H1 (cell line): ENCODE data around the gene CDYL. TPM values are rescaled to one million over a fixed set of nuclear protein-coding genes. Genes with fewer than 3 reads are reported as not detected.

Source experiments
- CTCF ChIA-PET: fragments of 300-600 bp; sonication (Branson Sonifier 250); formaldehyde crosslinking; loops from one replicate; lab custom pipeline; 2021; ENCODE audit not compliant: partially characterized antibody; lab: Charles Lee
- POLR2A ChIA-PET: fragments of 300-600 bp; sonication (Branson Sonifier 250); formaldehyde crosslinking; loops from one replicate; lab custom pipeline; 2021; ENCODE audit warnings: inconsistent platforms; ENCODE audit not compliant: partially characterized antibody; lab: Charles Lee
- DNase-seq, 2 experiments: peaks; one replicate each; pipeline versions ENCODE4 v3.0.0 to v3.0.0-alpha.2; 2010 to 2022; ENCODE audit warnings: low spot score in 2 of 2, low read depth in 1 of 2, mixed read lengths in 1 of 2
- FAIRE-seq: peaks from 2 replicates; lab custom pipeline; 2011; peaks lifted over from hg19 to GRCh38; lab: Jason Lieb, UNC
- H2AFZ ChIP-seq: 2 replicates; pipeline ENCODE4 v1.8.1; 2012; ENCODE audit warnings: low read length, inconsistent platforms
- H2AK5ac ChIP-seq: 2 replicates; pipeline ENCODE4 v1.6.1; 2013; ENCODE audit warnings: low read depth, low read length
- H2BK120ac ChIP-seq: replicated peaks from 2 replicates; pipeline ENCODE3; 2013; ENCODE audit warnings: low read depth, low read length, inconsistent platforms
- H2BK12ac ChIP-seq: 2 replicates; pipeline ENCODE4 v1.6.1; 2013; ENCODE audit warnings: low read depth, low read length
- H2BK15ac ChIP-seq: 2 replicates; pipeline ENCODE4 v1.6.1; 2013; ENCODE audit warnings: low read length
- H2BK20ac ChIP-seq: 2 replicates; pipeline ENCODE4 v1.6.1; 2013; ENCODE audit warnings: low read length
- H2BK5ac ChIP-seq: 2 replicates; pipeline ENCODE4 v1.6.1; 2013; ENCODE audit warnings: low read depth, low read length
- H3K14ac ChIP-seq: 2 replicates; pipeline ENCODE4 v1.6.1; 2013; ENCODE audit warnings: inconsistent platforms; ENCODE audit not compliant: insufficient read length
- H3K18ac ChIP-seq: 2 replicates; pipeline ENCODE4 v1.6.1; 2013; ENCODE audit warnings: low read length; ENCODE audit errors: extremely low read depth
- H3K23ac ChIP-seq: 2 replicates; pipeline ENCODE4 v1.6.1; 2013; ENCODE audit warnings: inconsistent platforms; ENCODE audit not compliant: insufficient read length
- H3K23me2 ChIP-seq: 2 replicates; pipeline ENCODE4 v1.6.1; 2013; ENCODE audit warnings: low read depth, low read length
- H3K27ac ChIP-seq: 2 replicates; pipeline ENCODE4 v1.6.1; 2011; ENCODE audit warnings: low read depth, low read length, inconsistent platforms
- H3K27me3 ChIP-seq, 4 experiments: replicated peaks in 1 of 4; 1 replicate in 1 of 4; 2 replicates in 3 of 4; pipeline versions ENCODE4 v1.6.1 to v1.8.1; 2011 to 2013; ENCODE audit warnings: low read length in 3 of 4, mild to moderate bottlenecking in 3 of 4, inconsistent platforms in 2 of 4, mixed read lengths in 2 of 4, moderate library complexity in 1 of 4; ENCODE audit not compliant: control insufficient read depth in 3 of 4, insufficient read depth in 3 of 4; ENCODE audit errors: extremely low read depth in 1 of 4
- H3K36me3 ChIP-seq, 4 experiments: 2 replicates each; pipeline versions ENCODE4 v1.6.1 to v1.8.1; 2011 to 2013; ENCODE audit warnings: mild to moderate bottlenecking in 4 of 4, low read length in 3 of 4, moderate library complexity in 2 of 4, control low read depth in 1 of 4, inconsistent platforms in 1 of 4; ENCODE audit not compliant: insufficient read depth in 4 of 4, control insufficient read depth in 2 of 4
- H3K4ac ChIP-seq: replicated peaks from 2 replicates; pipeline ENCODE3; 2013; ENCODE audit warnings: low read length, low read depth, mixed read lengths, inconsistent platforms; ENCODE audit not compliant: insufficient read length
- H3K4me1 ChIP-seq, 4 experiments: replicated peaks in 1 of 4; 1 replicate in 1 of 4; 2 replicates in 3 of 4; pipeline versions ENCODE4 v1.6.1 to v1.8.1; 2011 to 2013; ENCODE audit warnings: low read length in 3 of 4, inconsistent platforms in 2 of 4, mixed read lengths in 1 of 4; ENCODE audit not compliant: insufficient read depth in 4 of 4, control insufficient read depth in 3 of 4
- H3K4me2 ChIP-seq, 2 experiments: 2 replicates each; pipeline versions ENCODE4 v1.6.1 to v1.8.1; 2011 to 2013; ENCODE audit warnings: low read depth in 2 of 2, low read length in 2 of 2, control low read depth in 1 of 2, inconsistent platforms in 1 of 2, mild to moderate bottlenecking in 1 of 2; ENCODE audit not compliant: insufficient read depth in 1 of 2
- H3K4me3 ChIP-seq, 4 experiments: fragments of 200-600, 300-600 bp in 1 of 4; sonication (generic), shearing (Covaris generic), sonication (Bioruptor Twin) in 1 of 4; 2 replicates each; pipeline versions ENCODE4 v1.5.1 to v1.8.1; 2011 to 2016; ENCODE audit warnings: low read length in 4 of 4, low read depth in 3 of 4, control low read depth in 2 of 4, inconsistent platforms in 2 of 4, mild to moderate bottlenecking in 2 of 4, mixed read lengths in 1 of 4, moderate library complexity in 1 of 4; ENCODE audit not compliant: insufficient read depth in 2 of 4; ENCODE audit errors: extremely low read depth in 1 of 4
- H3K56ac ChIP-seq: replicated peaks from 2 replicates; pipeline ENCODE3; 2013; ENCODE audit warnings: low read depth, mild to moderate bottlenecking, mixed read lengths, low read length, inconsistent platforms; ENCODE audit not compliant: insufficient read length
- H3K79me1 ChIP-seq: 2 replicates; pipeline ENCODE4 v1.6.1; 2013; ENCODE audit warnings: low read depth, low read length, control low read depth
- H3K79me2 ChIP-seq, 2 experiments: 2 replicates each; pipeline versions ENCODE4 v1.6.1 to v1.8.1; 2012 to 2013; ENCODE audit warnings: low read length in 2 of 2, mild to moderate bottlenecking in 2 of 2, inconsistent platforms in 1 of 2; ENCODE audit not compliant: insufficient read depth in 2 of 2, control insufficient read depth in 1 of 2
- H3K9ac ChIP-seq, 4 experiments: replicated peaks in 1 of 4; 1 replicate in 1 of 4; 2 replicates in 3 of 4; pipeline versions ENCODE4 v1.6.1 to v1.8.1; 2011 to 2013; ENCODE audit warnings: low read depth in 3 of 4, low read length in 3 of 4, control low read depth in 2 of 4, mild to moderate bottlenecking in 2 of 4, moderate library complexity in 2 of 4, inconsistent platforms in 1 of 4; ENCODE audit errors: extremely low read depth in 1 of 4
- H3K9me3 ChIP-seq, 2 experiments: 2 replicates each; pipeline versions ENCODE4 v1.6.1 to v1.8.1; 2012 to 2013; ENCODE audit warnings: mild to moderate bottlenecking in 2 of 2, moderate library complexity in 2 of 2, control low read depth in 1 of 2, inconsistent platforms in 1 of 2, low read depth in 1 of 2, low read length in 1 of 2, mixed read lengths in 1 of 2; ENCODE audit not compliant: insufficient read depth in 2 of 2
- H4K20me1 ChIP-seq, 2 experiments: replicated peaks in 1 of 2; 2 replicates each; pipeline versions ENCODE3 to v1.8.1; 2011 to 2013; ENCODE audit warnings: inconsistent platforms in 2 of 2, low read length in 2 of 2, mild to moderate bottlenecking in 1 of 2; ENCODE audit not compliant: insufficient read depth in 2 of 2, control insufficient read depth in 1 of 2
- H4K5ac ChIP-seq: 2 replicates; pipeline ENCODE4 v1.6.1; 2013; ENCODE audit warnings: low read length, low read depth, mixed read lengths, inconsistent platforms; ENCODE audit not compliant: insufficient read length
- H4K8ac ChIP-seq: 2 replicates; pipeline ENCODE4 v1.8.0; 2013; ENCODE audit warnings: mild to moderate bottlenecking, moderate library complexity, low read length, inconsistent platforms; ENCODE audit not compliant: insufficient read depth; ENCODE audit errors: extremely low read depth
- H4K91ac ChIP-seq: replicated peaks from 2 replicates; pipeline ENCODE3; 2013; ENCODE audit warnings: low read length, mixed read lengths, inconsistent platforms; ENCODE audit not compliant: insufficient read length
- BACH1 ChIP-seq: IDR thresholded peaks from 2 replicates; pipeline ENCODE4 v1.6.1; 2012; ENCODE audit warnings: low read length, improper control_type of control experiment
- BRCA1 ChIP-seq: IDR thresholded peaks from 2 replicates; pipeline ENCODE4 v1.6.1; 2012; ENCODE audit warnings: low read depth, low read length, improper control_type of control experiment
- GABPA ChIP-seq: IDR thresholded peaks from 2 replicates; pipeline ENCODE4 v1.6.1; 2011; ENCODE audit warnings: mild to moderate bottlenecking, low read length, moderate library complexity, borderline replicate concordance; ENCODE audit not compliant: insufficient read depth
- GTF2F1 ChIP-seq: IDR thresholded peaks from 2 replicates; pipeline ENCODE4 v1.6.1; 2012; ENCODE audit warnings: low read depth, low read length, improper control_type of control experiment, borderline replicate concordance
- JUN ChIP-seq: IDR thresholded peaks from 2 replicates; pipeline ENCODE4 v1.6.1; 2011; ENCODE audit warnings: low read depth, mild to moderate bottlenecking, improper control_type of control experiment, low read length
- JUND ChIP-seq: IDR thresholded peaks from 2 replicates; pipeline ENCODE4 v1.6.1; 2011; ENCODE audit warnings: mild to moderate bottlenecking, improper control_type of control experiment, low read length
- POLR2A ChIP-seq, 2 experiments: IDR thresholded peaks; 1 replicate in 1 of 2; 2 replicates in 1 of 2; pipeline ENCODE4 v1.6.1; 2011; ENCODE audit warnings: low read depth in 2 of 2, low read length in 2 of 2, mild to moderate bottlenecking in 2 of 2; ENCODE audit errors: control extremely low read depth in 1 of 2
- RNF2 ChIP-seq: fragments of 200-900, 300-1000 bp; sonication (generic); IDR thresholded peaks from 2 replicates; pipeline ENCODE4 v1.7.1; 2016; ENCODE audit warnings: borderline replicate concordance, low read depth, mild to moderate bottlenecking, antibody characterized with exemption, low read length; ENCODE audit not compliant: poor library complexity, severe bottlenecking; ENCODE audit errors: missing control alignments
- SRF ChIP-seq: IDR thresholded peaks from 2 replicates; pipeline ENCODE4 v1.6.1; 2011; ENCODE audit warnings: mild to moderate bottlenecking, low read depth, low read length, moderate library complexity
- WGBS, 2 experiments: shearing (Covaris generic) in 1 of 2; methylation state at CpG; one replicate each; pipeline versions ENCODE4 v1.1.6 to v1.1.7; 2013 to 2015; ENCODE audit warnings: low lambda C conversion rate in 2 of 2, mixed read lengths in 2 of 2, inconsistent platforms in 1 of 2, low coverage in 1 of 2, missing lambda C conversion rate in 1 of 2; ENCODE audit not compliant: insufficient replicate concordance in 2 of 2, insufficient coverage in 1 of 2, insufficient read length in 1 of 2; ENCODE audit errors: extremely low coverage in 1 of 2, missing lambda C conversion rate in 1 of 2; 5-methylcytosine and 5-hydroxymethylcytosine counted together
- polyA plus RNA-seq, 7 experiments: library from polyadenylated mRNA; depleted of rRNA in 3 of 7; stranded (reverse) in 5 of 7; unstranded in 2 of 7; fragments of >200 nt in 5 of 7; fragments of 200-250 nt in 2 of 7; gene quantifications; 1 replicate in 5 of 7; 2 replicates in 1 of 7; 4 replicates in 1 of 7; pipeline versions ENCODE4 v1.2.1 to v1.2.3, GENCODE V29; 2011 to 2013; ENCODE audit warnings: missing spikeins in 2 of 7, mixed read lengths in 2 of 7
- total RNA-seq: library from RNA; stranded (reverse); fragmentation: NEBNext Ultra II Directional; extraction: Animal tissue kit (Norgen Biotek cat#: 25700); gene quantifications from 2 replicates; pipeline ENCODE4 v1.2.1, GENCODE V29; 2021
- TF ChIP-seq, protein P1 (sequence below): IDR thresholded peaks from 2 replicates; pipeline ENCODE4 v1.6.1; 2012; ENCODE audit warnings: inconsistent platforms

The CDYL gene
- total and polyA plus RNA-seq, 2 of the 8 experiments (the other 6 are each of a cell fraction or from before 2014, with no cell fraction given): 56.4 to 119 TPM

DNA sequence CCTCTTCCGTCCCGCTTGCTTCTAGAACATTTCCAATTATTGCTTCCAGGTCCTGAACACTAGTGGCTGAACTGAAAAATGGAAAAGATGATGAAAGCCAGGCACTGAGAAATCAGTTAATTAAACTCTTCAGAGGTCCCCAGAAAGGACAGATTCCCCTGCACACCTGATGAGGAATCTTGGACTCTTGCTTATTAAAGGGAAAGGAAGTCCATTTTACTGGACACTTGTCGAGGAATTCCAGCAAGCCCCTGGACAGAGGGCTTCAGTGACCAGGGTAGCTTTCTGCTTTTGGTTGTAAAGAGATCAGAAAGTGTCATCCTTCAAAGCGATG lies 47.8 kb upstream of the CDYL start:
- no peaks in the 10 kb centered on the region for H3K79me1 ChIP-seq
- H3K4me1 ChIP-seq: peaks cover 5 to 8% (median 7%) of the 10 kb centered on the region in 4 experiments
- CTCF ChIA-PET: interaction anchor here (0.7 to 1.2 kb wide), 2 partner anchors 131 to 690 kb away, joined by 3 read pairs; no protein-coding TSS in a partner anchor
- no peak overlapping the region for H3K4ac ChIP-seq
- H2BK15ac ChIP-seq: no peak overlapping the region
- no peak overlapping the region for H2BK120ac ChIP-seq
- H3K9ac ChIP-seq: no peak overlapping the region
- no peak for FAIRE-seq
- WGBS, 2 experiments: 90% methylated on average over 4 of the region's 4 CpGs; no CpG with 5 or more reads in 1 of the 2 experiments
- no peak overlapping the region for H2AFZ ChIP-seq
- no peaks in the 10 kb centered on the region for H4K20me1 ChIP-seq
- peak overlapping the region; percentile 68; the same call in 1 of the 2 replicates for H2BK12ac ChIP-seq
- DNase-seq: no peak
- H3K4me3 ChIP-seq: no peak overlapping the region
- H3K36me3 ChIP-seq: no peaks in the 10 kb centered on the region
- H3K4me2 ChIP-seq: no peak overlapping the region
- H4K91ac ChIP-seq: no peak overlapping the region
- H3K79me2 ChIP-seq: no peaks in the 10 kb centered on the region
- no peak overlapping the region for H4K8ac ChIP-seq
- H3K56ac ChIP-seq: no peak overlapping the region
- H3K18ac ChIP-seq: no peak overlapping the region
- H4K5ac ChIP-seq: no peak overlapping the region
- POLR2A ChIA-PET: interaction anchor here (1.9 kb wide), 1 partner anchor 49 kb away, joined by 4 read pairs; no protein-coding TSS in a partner anchor
- H3K14ac ChIP-seq: no peak overlapping the region
- H3K23ac ChIP-seq: no peak overlapping the region
- TF ChIP-seq GTF2F1 (no peak), SRF (no peak), RNF2 (no peak), BACH1 (no peak), POLR2A (IDR thresholded peaks at IDR 0.05; ENCODE audit: control extremely low read depth in 1 of 2, low read depth in 2 of 2, low read length in 2 of 2) (no peak), JUND (no peak), BRCA1 (no peak), JUN (no peak), GABPA (no peak)
- TF ChIP-seq, protein P1, sequence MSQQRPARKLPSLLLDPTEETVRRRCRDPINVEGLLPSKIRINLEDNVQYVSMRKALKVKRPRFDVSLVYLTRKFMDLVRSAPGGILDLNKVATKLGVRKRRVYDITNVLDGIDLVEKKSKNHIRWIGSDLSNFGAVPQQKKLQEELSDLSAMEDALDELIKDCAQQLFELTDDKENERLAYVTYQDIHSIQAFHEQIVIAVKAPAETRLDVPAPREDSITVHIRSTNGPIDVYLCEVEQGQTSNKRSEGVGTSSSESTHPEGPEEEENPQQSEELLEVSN: no peak
- no peaks in the 10 kb centered on the region for H3K27me3 ChIP-seq
- H3K9me3 ChIP-seq: peaks cover 0 to 4% of the 10 kb centered on the region in 2 experiments; a peak in 1 of 4 replicates
- H2AK5ac ChIP-seq: no peak overlapping the region
- H2BK5ac ChIP-seq: no peak overlapping the region
- no peak overlapping the region for H3K27ac ChIP-seq
- no peaks in the 10 kb centered on the region; the same call in 1 of the 2 replicates for H3K23me2 ChIP-seq
- no peak overlapping the region for H2BK20ac ChIP-seq
